HCT116 (cell line): ENCODE results near the gene AIF1. TPM values are rescaled to one million over a fixed set of nuclear protein-coding genes. Genes with fewer than 3 reads are reported as not detected.

Experiments
- ATAC-seq: fragments of 200-7000 bp; cut with Tn5 transposase; 2 replicates; pipeline ENCODE4 v1.9.1; 2020; ENCODE audit warnings: mild to moderate bottlenecking, moderate library complexity
- BruUV-seq: library from RNA; stranded (reverse); fragments of 400-500 nt; replicated peaks from 2 replicates; lab custom pipeline; 2021; lab: Mats Ljungman, UMichigan
- CTCF ChIA-PET: fragments of 300-600 bp; sonication (Branson Sonifier 250); formaldehyde crosslinking; loops from one replicate; lab custom pipeline; 2021; ENCODE audit warnings: antibody characterized with exemption; lab: Charles Lee
- POLR2A ChIA-PET: fragments of 300-600, 350-600 bp; sonication (Branson Sonifier 250); formaldehyde crosslinking; loops from one replicate; lab custom pipeline; 2021; ENCODE audit warnings: antibody characterized with exemption; lab: Charles Lee
- RAD21 ChIA-PET, 2 experiments: fragments of 300-600 bp; sonication (Branson Sonifier 250); formaldehyde crosslinking; loops; one replicate each; lab custom pipeline; 2023; ENCODE audit warnings: low total read pairs in 2 of 2; ENCODE audit not compliant: uncharacterized antibody in 2 of 2, unreplicated experiment in 2 of 2, low non-redundant PET in 1 of 2; lab: Charles Lee
- DNase-seq: peaks from one replicate; pipeline ENCODE4 v3.0.0-alpha.2; 2010; ENCODE audit warnings: low read depth, low spot score
- H2AFZ ChIP-seq: fragments of 200-600 bp; shearing (Covaris generic), sonication (generic); 2 replicates; pipeline ENCODE4 v1.6.1; 2017; ENCODE audit warnings: low read depth, mixed run types, mixed read lengths, antibody characterized with exemption, low read length; ENCODE audit not compliant: poor library complexity, severe bottlenecking
- H3K27ac ChIP-seq: 2 replicates; pipeline ENCODE4 v1.5.1; 2012; ENCODE audit warnings: low read depth, low read length
- H3K27me3 ChIP-seq: fragments of 200-600 bp; sonication (generic); 2 replicates; pipeline ENCODE4 v1.6.1; 2016; ENCODE audit warnings: mixed run types, low read length, mixed read lengths; ENCODE audit not compliant: insufficient read depth
- H3K36me3 ChIP-seq, 2 experiments: fragments of 200-500 bp in 1 of 2; fragments of 200-600 bp in 1 of 2; sonication (Bioruptor generic) in 1 of 2; sonication (generic) in 1 of 2; 2 replicates each; pipeline versions ENCODE4 v1.5.1 to v1.6.1; 2014 to 2016; ENCODE audit warnings: low read length in 2 of 2, inconsistent platforms in 1 of 2, mixed read lengths in 1 of 2, mixed run types in 1 of 2; ENCODE audit not compliant: insufficient read depth in 2 of 2, control insufficient read depth in 1 of 2
- H3K4me1 ChIP-seq, 2 experiments: fragments of 200-600 bp in 1 of 2; sonication (generic) in 1 of 2; 2 replicates each; pipeline versions ENCODE4 v1.5.1 to v1.6.1; 2012 to 2017; ENCODE audit warnings: low read length in 2 of 2, inconsistent platforms in 1 of 2, mild to moderate bottlenecking in 1 of 2, mixed read lengths in 1 of 2, mixed run types in 1 of 2, moderate library complexity in 1 of 2; ENCODE audit not compliant: insufficient read depth in 2 of 2, control insufficient read depth in 1 of 2
- H3K4me2 ChIP-seq: fragments of 200-600 bp; sonication (generic); 2 replicates; pipeline ENCODE4 v1.6.1; 2017; ENCODE audit warnings: mixed run types, low read length, mixed read lengths
- H3K4me3 ChIP-seq, 2 experiments: fragments of 200-600 bp in 1 of 2; sonication (generic) in 1 of 2; replicated peaks in 1 of 2; 2 replicates each; pipeline ENCODE4 v1.5.1; 2011 to 2016; ENCODE audit warnings: low read length in 2 of 2, control low read depth in 1 of 2, low read depth in 1 of 2, mild to moderate bottlenecking in 1 of 2, mixed read lengths in 1 of 2, mixed run types in 1 of 2
- H3K79me2 ChIP-seq: fragments of 200-600 bp; sonication (generic); 2 replicates; pipeline ENCODE4 v1.6.1; 2017; ENCODE audit warnings: mild to moderate bottlenecking, mixed run types, low read length, moderate library complexity, mixed read lengths; ENCODE audit not compliant: insufficient read depth
- H3K9ac ChIP-seq: fragments of 200-600 bp; sonication (generic); 2 replicates; pipeline ENCODE4 v1.6.1; 2016; ENCODE audit warnings: low read length, mixed read lengths
- H3K9me2 ChIP-seq: fragments of 200-600 bp; sonication (generic), shearing (Covaris generic); 2 replicates; pipeline ENCODE4 v1.6.1; 2017; ENCODE audit warnings: mixed run types, mild to moderate bottlenecking, moderate library complexity; ENCODE audit not compliant: insufficient read depth
- H3K9me3 ChIP-seq, 2 experiments: fragments of 200-500 bp in 1 of 2; fragments of 200-600 bp in 1 of 2; sonication (Bioruptor generic) in 1 of 2; sonication (generic) in 1 of 2; 2 replicates each; pipeline ENCODE4 v1.6.1; 2014 to 2017; ENCODE audit warnings: low read length in 2 of 2, mixed read lengths in 2 of 2, inconsistent platforms in 1 of 2, low read depth in 1 of 2, mild to moderate bottlenecking in 1 of 2, mixed run types in 1 of 2, moderate library complexity in 1 of 2; ENCODE audit not compliant: control insufficient read depth in 1 of 2, insufficient read depth in 1 of 2
- H4K20me1 ChIP-seq: fragments of 200-600 bp; sonication (generic), shearing (Covaris generic); 2 replicates; pipeline ENCODE4 v1.6.1; 2017; ENCODE audit warnings: mixed run types, mild to moderate bottlenecking, moderate library complexity; ENCODE audit not compliant: insufficient read depth
- CBX3 ChIP-seq: IDR thresholded peaks from 2 replicates; pipeline ENCODE4 v1.6.1; 2012; ENCODE audit warnings: low read depth
- CTCF ChIP-seq, 3 experiments: fragments of 200-600 bp in 1 of 3; sonication (generic) in 1 of 3; IDR thresholded peaks in 2 of 3; conservative IDR thresholded peaks in 1 of 3; 2 replicates each; pipeline ENCODE4 v1.5.1; 2012 to 2017; ENCODE audit warnings: low read depth in 2 of 3, low read length in 2 of 3, antibody characterized with exemption in 1 of 3, borderline replicate concordance in 1 of 3, control low read depth in 1 of 3, mild to moderate bottlenecking in 1 of 3, mixed read lengths in 1 of 3, mixed run types in 1 of 3, moderate library complexity in 1 of 3; ENCODE audit not compliant: insufficient read depth in 1 of 3
- EZH2 ChIP-seq: fragments of 200-600 bp; sonication (generic); IDR thresholded peaks from 2 replicates; pipeline ENCODE4 v1.6.1; 2017; ENCODE audit warnings: antibody characterized with exemption, mixed run types
- EZH2phosphoT487 ChIP-seq: fragments of 200-600 bp; IDR thresholded peaks from 2 replicates; pipeline ENCODE4 v1.6.1; 2018; ENCODE audit warnings: antibody characterized with exemption, borderline replicate concordance
- FOSL1 ChIP-seq: IDR thresholded peaks from 2 replicates; pipeline ENCODE4 v1.6.1; 2012; ENCODE audit warnings: low read depth
- POLR2A ChIP-seq: IDR thresholded peaks from 2 replicates; pipeline ENCODE4 v1.7.0; 2011; ENCODE audit warnings: borderline replicate concordance; ENCODE audit not compliant: insufficient read depth, insufficient read length; ENCODE audit errors: extremely low read depth
- POLR2AphosphoS5 ChIP-seq: IDR thresholded peaks from 2 replicates; pipeline ENCODE4 v1.6.1; 2011; ENCODE audit warnings: mild to moderate bottlenecking, low read depth, low read length, moderate library complexity
- REST ChIP-seq: IDR thresholded peaks from 2 replicates; pipeline ENCODE4 v1.6.1; 2012; ENCODE audit warnings: low read depth
- SP1 ChIP-seq: IDR thresholded peaks from 2 replicates; pipeline ENCODE4 v1.6.1; 2012; ENCODE audit warnings: low read depth
- YY1 ChIP-seq: IDR thresholded peaks from 2 replicates; pipeline ENCODE4 v1.6.1; 2011; ENCODE audit warnings: low read length, low read depth, moderate library complexity, mild to moderate bottlenecking; ENCODE audit not compliant: insufficient replicate concordance; ENCODE audit errors: extremely low read depth
- intact Hi-C: fragments of 100-400 bp; cut with micrococcal nuclease; formaldehyde crosslinking; loops from 2 replicates; pipeline ENCODE4 v1.10.0; 2022
- total RNA-seq: library from RNA; stranded (reverse); gene quantifications from one replicate; pipeline ENCODE4 v1.2.1, GENCODE V29; 2021; ENCODE audit not compliant: unreplicated experiment

Gene AIF1
- total RNA-seq, 1 experiment from 2014 or later, result not detected

- no peak for TF ChIP-seq FOSL1
- TF ChIP-seq REST, result no peak
- no peak for TF ChIP-seq CBX3
- no peak for TF ChIP-seq SP1
- TF ChIP-seq EZH2, result no peak
- TF ChIP-seq POLR2A, result no peak
- no peak for TF ChIP-seq CTCF (IDR thresholded peaks at IDR 0.05 in 2 of 3, conservative IDR thresholded peaks at IDR 0.05 in 1 of 3; ENCODE audit: borderline replicate concordance in 1 of 3, insufficient read depth in 1 of 3, low read depth in 2 of 3, low read length in 2 of 3)
- no peak for TF ChIP-seq YY1
- TF ChIP-seq POLR2AphosphoS5, result no peak
- no peak for TF ChIP-seq EZH2phosphoT487
- no TSS peak for BruUV-seq
- no peaks in the 10 kb centered on the region for H4K20me1 ChIP-seq
- H3K9ac ChIP-seq, result no peak overlapping the region
- H3K4me1 ChIP-seq, result no peaks in the 10 kb centered on the region
- ATAC-seq, result no peak
- no peak overlapping the region for H3K4me3 ChIP-seq
- H2AFZ ChIP-seq, result no peak overlapping the region
- peaks cover 45 to 73% of the 10 kb centered on the region in 2 experiments for H3K36me3 ChIP-seq
- H3K9me3 ChIP-seq, result no peaks in the 10 kb centered on the region
- POLR2A ChIA-PET, result no interaction called here
- no peak overlapping the region for H3K4me2 ChIP-seq
- H3K9me2 ChIP-seq, result no peaks in the 10 kb centered on the region
- intact Hi-C loops, result no loop called here
- RAD21 ChIA-PET, result no interaction called here
- CTCF ChIA-PET, result no interaction called here
- H3K27ac ChIP-seq, result no peak overlapping the region
- no peaks in the 10 kb centered on the region for H3K27me3 ChIP-seq
- no peak for DNase-seq
- H3K79me2 ChIP-seq, result peaks cover 42% of the 10 kb centered on the region; the same call in 1 of the 2 replicates
These were observed 20.0 kb downstream of the AIF1 start for GRCh38 chr6:31634969-31635575.
